ENCODE measurements around the gene SLC6A11.

GRCh38 chr3:10822055-10822454 is 6.0 kb downstream of the SLC6A11 start:
- TF ChIP-seq CTCF (IDR thresholded peaks at IDR 0.05 in 4 of 5, conservative IDR thresholded peaks at IDR 0.05 in 1 of 5): no peak
- TF ChIP-seq POLR2A (IDR thresholded peaks at IDR 0.05): no peak

All from gastrocnemius medialis (tissue), 4 donors.